Sigmoid colon (tissue), 7 donors: ENCODE measurements around the gene OLIG1. TPM values are rescaled to one million over a fixed set of nuclear protein-coding genes. Genes with fewer than 3 reads are reported as not detected.

ENCODE experiments used
- DNase-seq: peaks from one replicate; pipeline ENCODE4 v3.0.0-alpha.2; 2019
- H3K27ac ChIP-seq, 4 donors: fragments of 200-600 bp; sonication (generic); one replicate each; pipeline ENCODE4 v1.5.1; 2016 to 2019; ENCODE audit warnings: mild to moderate bottlenecking in 1 of 4
- H3K27me3 ChIP-seq, 3 donors: fragments of 200-600 bp; sonication (generic); one replicate each; pipeline ENCODE4 v1.5.1; 2019; ENCODE audit warnings: mild to moderate bottlenecking in 1 of 3
- H3K36me3 ChIP-seq, 4 donors: fragments of 200-600 bp; sonication (generic); one replicate each; pipeline ENCODE4 v1.5.1; 2016 to 2019
- H3K4me1 ChIP-seq, 4 donors: fragments of 200-600 bp; sonication (generic); one replicate each; pipeline ENCODE4 v1.5.1; 2017 to 2019
- H3K4me3 ChIP-seq, 4 donors: fragments of 200-600 bp; sonication (generic); one replicate each; pipeline ENCODE4 v1.5.1; 2017 to 2019; ENCODE audit warnings: mild to moderate bottlenecking in 2 of 4, moderate library complexity in 1 of 4
- H3K9me3 ChIP-seq, 4 donors: fragments of 200-600 bp in 3 of 4; sonication (generic) in 3 of 4; one replicate each; pipeline versions ENCODE4 v1.5.1 to v1.6.1; 2013 to 2019
- CTCF ChIP-seq, 4 experiments: fragments of 450-650 bp in 3 of 4; fragments of 200-600 bp in 1 of 4; IDR thresholded peaks; one replicate each; pipeline ENCODE4 v1.5.1; 2016 to 2019; ENCODE audit warnings: antibody characterized with exemption in 4 of 4, mild to moderate bottlenecking in 3 of 4, moderate library complexity in 2 of 4
- EP300 ChIP-seq, 4 donors: sonication (generic); formaldehyde crosslinking; IDR thresholded peaks; one replicate each; pipeline ENCODE4 v1.6.1; 2017; ENCODE audit warnings: antibody characterized with exemption in 4 of 4
- POLR2A ChIP-seq, 2 donors: fragments of 450-650 bp; IDR thresholded peaks; one replicate each; pipeline ENCODE4 v1.6.1; 2016; ENCODE audit warnings: antibody characterized with exemption in 2 of 2, mild to moderate bottlenecking in 2 of 2, moderate library complexity in 2 of 2
- POLR2AphosphoS5 ChIP-seq, 4 donors: sonication (generic); formaldehyde crosslinking; IDR thresholded peaks; one replicate each; pipeline ENCODE4 v1.6.1; 2017; ENCODE audit warnings: antibody characterized with exemption in 4 of 4
- WGBS, 2 donors: extraction: QIAGEN DNeasy Blood & Tissue Kit; methylation state at CpG; one replicate each; pipeline ENCODE4 v1.1.7; 2013; 5-methylcytosine and 5-hydroxymethylcytosine counted together
- intact Hi-C: fragments of 100-400 bp; cut with DNase I; formaldehyde crosslinking; loops from one replicate; pipeline ENCODE4 v1.15.1; 2023
- polyA plus RNA-seq, 3 donors: library from polyadenylated mRNA; stranded (reverse); fragments of 200-250 nt; gene quantifications; one replicate each; pipeline ENCODE4 v1.2.3, GENCODE V29; 2013
- total RNA-seq, 4 donors: library from RNA; depleted of rRNA; stranded (reverse); fragments of >200 nt; gene quantifications; one replicate each; pipeline ENCODE4 v1.1.0, GENCODE V29; 2016
- donor health status: healthy with polysubstance abuse.
- donor health status: Bipolar disorder and iron deficiency.
- donor health status: healthy.

Gene OLIG1
- total and polyA plus RNA-seq, 7 donors: not detected

- Histone ChIP-seq H3K4me3 (no peak overlapping the region), H3K4me1 (no peaks in the 10 kb centered on the region), H3K27me3 (no peaks in the 10 kb centered on the region), H3K9me3 (no peaks in the 10 kb centered on the region), H3K27ac (no peak overlapping the region), H3K36me3 (no peaks in the 10 kb centered on the region)
- 61 to 72% methylated on average over 5 of the region's 5 CpGs for WGBS, 2 donors
- TF ChIP-seq CTCF (IDR thresholded peaks at IDR 0.05) (no peak), EP300 (IDR thresholded peaks at IDR 0.05) (no peak), POLR2AphosphoS5 (IDR thresholded peaks at IDR 0.05) (no peak), POLR2A (IDR thresholded peaks at IDR 0.05) (no peak)
- intact Hi-C loops: no loop called here
- DNase-seq: no peak
Measured at GRCh38 chr21:33088384-33088783, 18.4 kb downstream of the OLIG1 start.

GRCh38 chr21:33089395-33090119 is 19.6 kb downstream of the OLIG1 start:
- Histone ChIP-seq H3K36me3 (no peaks in the 10 kb centered on the region), H3K27me3 (no peaks in the 10 kb centered on the region), H3K27ac (no peak overlapping the region), H3K4me3 (no peak overlapping the region), H3K9me3 (no peaks in the 10 kb centered on the region), H3K4me1 (no peaks in the 10 kb centered on the region)
- WGBS, 2 donors: 73 to 81% methylated on average over 4 of the region's 4 CpGs
- no peak for DNase-seq
- intact Hi-C loops: no loop called here
- TF ChIP-seq EP300 (IDR thresholded peaks at IDR 0.05): no peak
- no peak for TF ChIP-seq POLR2AphosphoS5 (IDR thresholded peaks at IDR 0.05)
- TF ChIP-seq CTCF (IDR thresholded peaks at IDR 0.05): no peak
- TF ChIP-seq POLR2A (IDR thresholded peaks at IDR 0.05): no peak

GRCh38 chr21:33096426-33096825 is 26.5 kb downstream of the OLIG1 start:
- 21 to 30% methylated on average over 5 of the region's 5 CpGs for WGBS, 2 donors
- intact Hi-C loops: no loop called here
- Histone ChIP-seq H3K27me3 (peaks cover 0 to 11% (median 7%) of the 10 kb centered on the region in 3 donors), H3K27ac (no peak overlapping the region), H3K36me3 (no peaks in the 10 kb centered on the region), H3K4me3 (no peak overlapping the region), H3K4me1 (no peaks in the 10 kb centered on the region), H3K9me3 (no peaks in the 10 kb centered on the region)
- no peak for TF ChIP-seq POLR2A (IDR thresholded peaks at IDR 0.05)
- no peak for TF ChIP-seq EP300 (IDR thresholded peaks at IDR 0.05)
- no peak for TF ChIP-seq CTCF (IDR thresholded peaks at IDR 0.05)
- no peak for TF ChIP-seq POLR2AphosphoS5 (IDR thresholded peaks at IDR 0.05)
- no peak for DNase-seq

GRCh38 chr21:33099131-33099530 is 29.2 kb downstream of the OLIG1 start:
- Histone ChIP-seq H3K27ac (no peak overlapping the region), H3K4me1 (no peaks in the 10 kb centered on the region), H3K4me3 (no peak overlapping the region), H3K36me3 (no peaks in the 10 kb centered on the region), H3K9me3 (no peaks in the 10 kb centered on the region), H3K27me3 (peaks cover 0 to 20% (median 7%) of the 10 kb centered on the region in 3 donors)
- WGBS, 2 donors: 80 to 84% methylated on average over 7 of the region's 7 CpGs
- TF ChIP-seq CTCF (IDR thresholded peaks at IDR 0.05) (no peak), EP300 (IDR thresholded peaks at IDR 0.05) (no peak)
- intact Hi-C loops: no loop called here
- DNase-seq: no peak
